Esophagus squamous epithelium (tissue), 4 donors: ENCODE results near the gene NUP54.

Experiments used
- POLR2A ChIP-seq, 4 donors: fragments of 450-650 bp; IDR thresholded peaks; one replicate each; pipeline ENCODE4 v1.6.1; 2017; ENCODE audit warnings: antibody characterized with exemption in 4 of 4, mild to moderate bottlenecking in 4 of 4, moderate library complexity in 3 of 4
- TF ChIP-seq, protein P1 (sequence below), 6 experiments: fragments of 450-650 bp in 4 of 6; fragments of 200-600 bp in 2 of 6; sonication (generic) in 2 of 6; IDR thresholded peaks; one replicate each; pipeline ENCODE4 v1.5.1; 2016 to 2019; ENCODE audit warnings: antibody characterized with exemption in 6 of 6, mild to moderate bottlenecking in 4 of 6, moderate library complexity in 4 of 6

DNA sequence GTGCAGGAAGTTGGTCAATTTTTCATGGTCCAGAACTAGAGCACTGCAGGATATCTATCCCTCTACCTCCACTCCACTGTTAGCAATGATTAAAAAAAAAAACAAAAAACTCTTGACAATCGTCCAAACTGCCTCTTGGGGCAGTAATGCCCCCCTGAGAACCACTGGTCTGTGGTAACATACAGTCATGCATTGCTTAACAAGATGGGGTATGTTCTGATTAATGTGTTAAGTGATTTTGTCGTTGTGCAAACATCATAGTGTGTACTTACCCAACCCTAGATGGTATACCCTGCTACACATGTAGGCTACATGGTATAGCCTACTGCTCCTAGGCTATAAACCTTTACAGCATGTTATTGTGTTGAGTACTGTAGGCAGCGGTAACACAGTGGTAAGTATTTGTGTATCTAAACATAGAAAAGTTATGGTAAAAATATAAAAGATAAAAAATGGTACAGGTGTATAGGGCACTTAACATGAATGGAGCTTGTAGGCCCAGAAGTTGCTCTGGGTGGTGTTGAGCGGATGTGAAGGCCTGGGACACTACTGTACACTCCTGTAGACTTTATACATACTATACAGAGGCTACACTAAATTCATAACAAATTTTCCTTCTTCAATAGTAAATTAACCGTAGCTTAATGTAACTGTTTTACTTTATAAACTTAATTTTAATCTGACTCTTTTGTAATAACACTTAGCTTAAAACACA is 39.6 kb downstream of the NUP54 start:
- TF ChIP-seq, protein P1, sequence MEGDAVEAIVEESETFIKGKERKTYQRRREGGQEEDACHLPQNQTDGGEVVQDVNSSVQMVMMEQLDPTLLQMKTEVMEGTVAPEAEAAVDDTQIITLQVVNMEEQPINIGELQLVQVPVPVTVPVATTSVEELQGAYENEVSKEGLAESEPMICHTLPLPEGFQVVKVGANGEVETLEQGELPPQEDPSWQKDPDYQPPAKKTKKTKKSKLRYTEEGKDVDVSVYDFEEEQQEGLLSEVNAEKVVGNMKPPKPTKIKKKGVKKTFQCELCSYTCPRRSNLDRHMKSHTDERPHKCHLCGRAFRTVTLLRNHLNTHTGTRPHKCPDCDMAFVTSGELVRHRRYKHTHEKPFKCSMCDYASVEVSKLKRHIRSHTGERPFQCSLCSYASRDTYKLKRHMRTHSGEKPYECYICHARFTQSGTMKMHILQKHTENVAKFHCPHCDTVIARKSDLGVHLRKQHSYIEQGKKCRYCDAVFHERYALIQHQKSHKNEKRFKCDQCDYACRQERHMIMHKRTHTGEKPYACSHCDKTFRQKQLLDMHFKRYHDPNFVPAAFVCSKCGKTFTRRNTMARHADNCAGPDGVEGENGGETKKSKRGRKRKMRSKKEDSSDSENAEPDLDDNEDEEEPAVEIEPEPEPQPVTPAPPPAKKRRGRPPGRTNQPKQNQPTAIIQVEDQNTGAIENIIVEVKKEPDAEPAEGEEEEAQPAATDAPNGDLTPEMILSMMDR (IDR thresholded peaks at IDR 0.05), result no peak
- TF ChIP-seq POLR2A (IDR thresholded peaks at IDR 0.05), result no peak
